HuH-7.5 (cell line): ENCODE results near the gene TEKT2.

Source experiments
- DNase-seq: peaks from one replicate; pipeline ENCODE4 v3.0.0; 2011; ENCODE audit warnings: low spot score

TEKT2 gene

DNA sequence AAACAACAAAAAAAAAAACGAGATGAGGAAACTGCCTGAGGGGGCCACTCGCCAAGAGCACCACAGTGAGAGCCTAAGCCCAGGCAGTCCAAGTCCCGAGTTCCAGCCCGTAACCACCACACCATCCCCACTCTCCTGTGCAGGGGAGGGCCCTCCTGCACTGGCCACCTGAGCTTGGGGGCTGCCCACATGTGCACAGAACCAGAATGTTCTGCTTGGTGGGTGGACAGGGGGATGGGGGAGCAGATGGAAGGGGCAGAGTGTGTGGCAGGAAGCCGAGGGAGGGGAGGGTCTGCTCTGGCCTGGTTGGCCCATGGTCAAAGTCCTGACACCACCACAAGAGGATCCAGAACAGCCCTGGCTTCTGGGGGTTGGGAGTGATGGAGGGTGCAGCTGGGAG lies 22.4 kb downstream of the TEKT2 start:
- no peak for DNase-seq

DNA sequence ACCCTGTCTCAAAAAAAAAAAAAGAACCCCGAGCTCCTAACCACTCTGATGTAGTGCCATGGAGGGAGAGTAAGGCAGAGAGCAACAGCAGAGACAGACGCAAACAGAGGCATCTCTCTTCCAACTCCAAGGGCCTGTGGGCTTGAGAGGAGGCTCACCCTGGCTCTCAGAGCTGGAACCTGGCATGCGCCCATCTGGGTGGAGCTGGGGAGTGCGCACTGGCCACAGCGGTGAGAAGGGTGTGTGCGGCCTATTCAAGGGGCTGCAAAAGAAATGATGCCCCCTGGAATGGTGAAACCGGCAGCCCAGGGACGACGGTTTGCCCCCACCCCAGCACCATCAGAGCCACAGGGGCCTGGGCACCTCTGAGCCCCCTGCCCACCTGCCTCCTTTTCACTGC lies 23.5 kb downstream of the TEKT2 start:
- no peak for DNase-seq

DNA sequence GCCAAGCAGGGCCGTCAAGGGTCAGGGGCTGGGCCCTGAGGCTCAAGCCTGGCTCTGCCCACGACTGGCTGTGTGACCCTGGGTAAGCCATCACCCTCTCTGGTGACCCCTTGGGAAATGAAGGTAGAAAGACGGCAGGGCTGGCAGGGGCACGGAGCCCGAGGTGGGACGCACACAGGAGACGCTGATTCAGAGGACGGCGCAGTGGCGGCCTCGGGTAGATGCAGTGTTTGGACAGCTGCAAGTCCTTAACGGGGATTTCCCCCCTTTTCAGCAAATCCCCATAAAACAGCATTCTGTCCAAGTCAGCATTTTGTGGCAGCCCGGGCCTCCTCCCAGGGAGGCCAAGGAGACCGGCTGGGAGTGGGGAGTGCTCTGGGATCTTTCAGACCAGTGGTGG lies 24.4 kb downstream of the TEKT2 start:
- no peak for DNase-seq

DNA sequence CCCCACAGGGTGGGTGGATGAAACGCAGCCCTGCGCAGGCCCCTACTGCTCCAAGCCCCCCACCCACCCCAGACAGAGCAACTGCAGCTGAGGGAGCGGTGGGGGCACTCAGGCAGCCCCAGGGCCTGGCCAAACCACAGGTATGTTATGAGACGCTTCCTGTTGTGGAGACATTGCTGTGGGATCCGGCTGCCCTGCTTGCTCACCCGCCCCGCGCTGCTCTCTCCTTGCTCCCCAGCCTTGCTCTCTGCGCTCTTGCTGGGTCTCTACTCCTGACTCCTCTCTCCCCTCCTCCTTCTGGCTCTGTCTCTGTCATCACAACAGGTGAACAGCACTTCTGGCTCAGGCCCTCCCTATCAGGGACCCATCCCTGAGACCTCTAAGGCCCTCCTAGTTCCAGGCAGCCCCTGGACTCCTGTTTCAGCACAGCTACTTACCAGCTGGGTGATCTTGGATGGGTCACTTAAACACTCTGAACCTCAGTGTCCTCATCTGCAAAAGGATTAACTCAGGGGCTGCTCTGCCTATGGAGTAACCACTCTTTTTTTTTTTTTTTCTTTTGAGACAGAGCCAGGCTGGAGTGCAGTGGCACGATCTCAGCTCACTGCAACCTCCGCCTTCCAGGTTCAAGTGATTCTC lies 25.3 kb downstream of the TEKT2 start:
- no peak for DNase-seq

GRCh38 chr1:36111151-36111550 lies 27.3 kb downstream of the TEKT2 start:
- no peak for DNase-seq

GRCh38 chr1:36112823-36113222 lies 28.9 kb downstream of the TEKT2 start:
- DNase-seq: no peak

GRCh38 chr1:36114371-36114770 lies 30.5 kb downstream of the TEKT2 start:
- no peak for DNase-seq

GRCh38 chr1:36115200-36115669 lies 31.3 kb downstream of the TEKT2 start:
- DNase-seq: no peak

DNA sequence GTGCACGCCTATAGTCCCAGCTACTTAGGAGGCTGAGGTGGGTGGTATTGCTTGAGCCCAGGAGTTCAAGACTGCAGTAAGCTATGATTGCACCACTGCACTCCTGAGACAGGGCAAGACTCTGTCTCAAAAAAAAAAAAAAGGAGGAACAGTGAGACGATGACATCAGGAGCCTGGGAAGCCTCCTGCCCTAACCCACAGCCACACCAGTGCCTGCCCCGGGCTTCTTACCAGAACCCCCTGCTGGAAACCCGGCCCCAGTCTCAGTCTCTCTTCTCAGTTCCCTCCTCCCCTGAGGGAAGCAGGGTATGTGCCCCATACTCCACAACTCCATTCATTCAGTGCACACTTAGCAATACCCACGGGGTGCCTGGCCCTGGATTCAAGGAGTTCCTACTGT lies 32.0 kb downstream of the TEKT2 start:
- no peak for DNase-seq

DNA sequence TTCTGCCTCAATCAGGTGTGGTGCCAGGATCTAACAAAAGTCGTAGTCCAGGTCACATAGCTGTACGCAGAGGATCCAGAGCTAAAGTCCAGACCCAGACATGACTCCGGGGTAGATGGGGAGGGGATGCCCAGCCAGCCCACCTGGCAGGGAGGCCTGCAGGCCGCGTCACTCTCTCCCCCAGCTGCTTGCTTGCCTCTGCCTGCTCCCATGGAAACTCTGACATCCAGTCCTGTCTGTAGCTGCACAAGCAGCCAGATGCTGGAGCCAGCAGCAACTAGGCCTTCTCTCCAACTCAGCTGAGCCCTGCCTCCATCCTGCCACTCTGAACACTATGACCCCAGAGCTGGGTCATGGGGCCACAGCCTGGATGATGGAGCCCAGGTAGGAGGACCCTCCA lies 33.0 kb downstream of the TEKT2 start:
- no peak for DNase-seq

DNA sequence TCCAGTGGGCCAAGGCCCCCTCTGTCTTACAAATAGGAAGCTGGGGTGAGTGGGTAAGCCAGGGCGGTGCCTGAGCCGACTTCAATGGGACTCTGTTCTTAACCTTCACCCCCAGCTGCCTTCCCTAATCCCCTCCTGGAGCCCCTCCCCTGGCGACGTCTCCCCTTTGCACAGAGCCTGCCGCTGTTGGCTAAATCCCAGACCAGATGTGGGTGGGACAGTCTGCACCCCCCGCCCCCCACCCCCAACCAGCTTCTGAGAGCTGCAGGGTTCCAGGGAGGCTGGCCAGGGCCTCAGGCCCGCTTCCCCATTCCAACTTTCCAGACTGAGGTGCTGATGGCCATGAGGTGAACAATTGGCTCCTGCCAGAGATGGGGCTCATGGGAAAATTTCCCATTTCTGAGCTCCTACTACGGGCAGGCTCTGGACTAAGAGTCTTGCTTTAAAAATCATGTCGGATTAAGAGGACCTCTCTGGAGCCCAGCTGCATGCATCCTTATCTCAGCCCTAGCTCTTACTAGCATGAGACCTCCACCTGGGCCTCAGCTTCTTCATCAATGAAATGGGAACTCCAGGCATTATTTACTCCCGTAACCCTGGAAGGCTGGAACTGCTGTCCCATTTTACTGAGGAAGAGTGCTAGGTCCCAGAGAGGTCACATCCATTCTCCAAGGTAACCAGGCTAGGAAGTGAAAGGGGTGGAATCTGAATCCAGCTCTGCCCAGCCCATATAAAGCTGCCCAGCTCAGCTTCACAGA lies 34.7 kb downstream of the TEKT2 start:
- no peak for DNase-seq

- DNase-seq: no peak
These were observed 35.6 kb downstream of the TEKT2 start for GRCh38 chr1:36119456-36119855.

DNA sequence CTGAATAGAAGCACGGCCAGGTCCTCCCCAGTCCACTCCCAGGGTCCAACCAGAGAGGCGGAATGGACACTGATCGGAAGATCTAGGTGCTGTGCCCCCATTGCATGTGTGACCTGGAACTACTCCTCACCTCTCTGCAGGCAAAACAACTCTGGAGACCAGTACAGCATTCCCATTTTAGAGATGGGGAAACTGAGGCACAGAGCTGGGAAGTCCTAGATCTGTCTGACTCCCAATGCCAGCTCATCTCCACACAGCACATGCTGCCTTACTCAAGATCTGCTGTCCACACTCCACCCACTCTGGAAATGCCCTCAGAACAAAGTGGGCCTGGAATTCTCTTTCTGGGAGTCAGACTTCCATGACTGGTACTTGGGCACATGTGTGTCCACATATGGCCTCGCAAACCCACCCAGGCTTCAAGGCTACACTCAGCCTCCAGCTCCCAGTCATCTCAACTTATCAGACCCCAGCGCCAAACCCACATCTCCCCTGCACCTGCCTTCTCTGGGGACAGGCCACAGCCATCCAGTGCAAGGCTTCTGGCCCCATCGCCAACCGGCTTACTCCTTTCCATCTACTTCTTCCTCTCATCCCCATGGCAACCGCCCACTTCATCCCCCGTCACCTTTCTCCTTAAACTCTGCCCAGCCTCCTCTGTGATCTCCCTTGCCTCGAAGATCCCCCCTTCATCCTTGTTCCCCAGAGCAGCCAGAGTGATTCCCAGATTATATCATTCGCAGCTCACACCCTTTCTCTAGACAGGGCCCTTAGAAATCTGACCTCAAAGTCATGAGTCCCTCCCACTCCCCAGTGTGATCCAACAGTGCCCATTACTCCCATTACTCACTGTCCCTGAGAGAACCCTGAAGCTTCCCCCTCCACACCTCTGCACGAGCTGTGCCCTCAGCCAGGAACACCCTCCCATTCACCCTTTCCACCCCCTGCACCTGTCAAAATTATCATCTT lies 38.5 kb downstream of the TEKT2 start:
- no peak for DNase-seq

GRCh38 chr1:36123356-36123755 lies 39.5 kb downstream of the TEKT2 start:
- DNase-seq: no peak

GRCh38 chr1:36124404-36125128 lies 40.7 kb downstream of the TEKT2 start:
- no peak for DNase-seq

DNA sequence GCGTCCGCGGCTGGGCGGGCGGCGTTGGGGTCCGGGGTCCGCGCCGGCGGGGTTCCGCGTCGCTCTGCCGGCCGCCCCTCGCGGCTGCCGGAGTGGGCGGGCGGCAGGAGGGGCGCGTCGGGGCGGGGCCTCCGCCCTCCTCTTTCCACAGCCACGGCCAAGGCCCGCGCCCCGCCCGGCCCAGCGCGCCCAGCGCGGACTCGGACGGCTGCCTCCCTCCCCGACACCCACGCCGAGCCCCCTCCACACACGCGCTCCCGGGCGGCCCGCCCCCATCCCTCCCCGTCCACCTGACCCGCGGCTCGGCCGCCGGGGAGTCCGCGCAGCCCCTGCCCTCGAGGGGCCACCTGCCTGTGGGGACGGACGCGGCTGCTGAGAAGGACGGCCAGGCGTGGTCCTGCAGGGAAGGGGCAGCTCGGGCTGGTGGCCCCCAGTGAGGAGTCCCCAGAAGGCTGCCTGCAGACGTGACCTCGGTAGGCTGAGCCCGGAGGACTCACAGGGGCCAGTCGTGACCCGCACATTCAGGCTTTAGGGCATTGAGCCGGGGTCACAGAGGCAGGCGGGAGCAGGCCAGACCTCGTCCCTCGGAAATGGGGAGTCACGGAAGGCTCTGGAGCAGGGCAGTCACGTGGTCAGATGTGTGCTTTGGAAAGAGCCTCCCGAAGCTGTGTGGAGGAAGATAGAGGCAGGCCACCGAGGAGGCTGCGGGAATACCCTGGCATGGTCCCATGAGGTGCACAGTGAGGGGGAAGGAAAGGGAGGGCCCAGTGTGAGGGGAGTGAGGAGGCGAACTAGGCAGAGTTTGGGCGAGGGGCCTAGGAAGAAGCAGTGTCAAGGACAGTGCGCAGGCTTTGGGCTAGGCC lies 41.5 kb downstream of the TEKT2 start, which contains the start of gene COL8A2:
Gene COL8A2 (minus strand): TSS at position 94 of the 863 bp plus-strand sequence. CDS start 24,980 bp downstream, outside the sequence.
- DNase-seq: no peak

- DNase-seq: no peak
These were observed 42.3 kb downstream of the TEKT2 start for GRCh38 chr1:36126005-36126716.

- no peak for DNase-seq
These were observed 43.1 kb downstream of the TEKT2 start for GRCh38 chr1:36126797-36127500.

DNA sequence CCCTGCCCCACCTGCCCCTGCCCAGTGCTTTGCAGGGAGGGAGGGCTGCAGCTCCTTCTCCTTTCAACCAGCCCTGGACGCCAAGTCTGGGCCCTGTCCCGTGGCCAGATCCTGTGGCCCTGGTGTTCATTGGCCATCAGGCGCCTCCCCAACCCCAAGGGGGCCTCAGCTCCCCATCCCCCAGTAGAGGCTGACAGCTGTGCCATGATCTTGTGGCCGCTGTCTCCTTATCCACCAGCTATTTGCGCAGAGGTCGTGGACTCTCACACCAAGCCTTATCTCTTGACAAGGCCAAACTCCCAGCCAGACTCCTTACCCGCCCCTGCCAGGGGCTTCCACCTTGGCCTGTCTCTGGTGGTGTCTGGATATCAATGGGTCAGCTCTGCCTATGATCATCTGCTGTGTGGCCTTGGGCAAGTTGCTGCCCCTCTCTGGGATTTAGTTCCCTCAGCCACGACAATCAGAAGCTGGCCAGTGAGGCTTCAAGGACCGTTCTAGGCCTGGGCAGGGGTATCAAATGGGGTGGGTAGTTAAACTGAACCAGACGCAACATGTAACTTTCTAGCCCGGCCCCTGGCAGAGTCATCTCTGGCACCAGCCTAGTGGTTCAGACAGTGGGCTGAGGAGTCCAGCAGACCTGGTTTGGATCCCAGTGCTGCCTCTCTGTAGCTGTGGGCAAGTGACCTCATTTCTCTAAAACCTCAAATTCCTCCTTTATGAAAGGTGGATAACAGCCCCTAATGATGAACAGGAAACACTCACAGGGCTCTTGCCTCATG lies 44.4 kb downstream of the TEKT2 start:
- DNase-seq: no peak
